NCI-H446 (cell line): Measurements from ENCODE around the gene MRPL55.

ENCODE experiments used
- DNase-seq, 2 experiments: peaks; one replicate each; lab custom pipeline; 2025; lab: John Stamatoyannopoulos, UW

The MRPL55 gene

DNA sequence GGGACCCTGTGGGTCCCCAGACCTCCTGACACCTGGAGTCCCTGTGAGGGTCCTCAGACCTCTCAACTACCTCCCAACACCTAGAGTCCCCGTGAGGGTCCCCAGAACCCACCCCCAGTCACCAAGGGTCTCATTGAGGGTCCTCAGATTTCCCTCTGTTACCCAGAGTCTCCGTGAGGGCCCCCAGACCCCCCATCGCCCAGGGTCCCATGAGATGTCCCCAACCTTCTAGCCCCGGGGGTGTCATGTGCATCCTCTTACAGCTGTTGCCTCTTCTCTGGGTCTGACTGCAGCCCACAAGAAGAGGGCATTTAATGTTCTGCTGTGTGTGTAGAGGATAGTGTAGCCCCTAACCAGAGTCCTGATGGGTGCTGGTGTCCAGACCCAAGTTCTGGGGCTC, 38.7 kb upstream of the MRPL55 start:
- DNase-seq: no peak

GRCh38 chr1:228147151-228147693, 38.1 kb upstream of the MRPL55 start:
- DNase-seq: no peak

GRCh38 chr1:228146417-228147150, 37.5 kb upstream of the MRPL55 start:
- no peak for DNase-seq

- DNase-seq: no peak
Observed at GRCh38 chr1:228145463-228146416, 36.6 kb upstream of the MRPL55 start.

- no peak for DNase-seq
Observed at GRCh38 chr1:228144993-228145343, 35.9 kb upstream of the MRPL55 start.

DNA sequence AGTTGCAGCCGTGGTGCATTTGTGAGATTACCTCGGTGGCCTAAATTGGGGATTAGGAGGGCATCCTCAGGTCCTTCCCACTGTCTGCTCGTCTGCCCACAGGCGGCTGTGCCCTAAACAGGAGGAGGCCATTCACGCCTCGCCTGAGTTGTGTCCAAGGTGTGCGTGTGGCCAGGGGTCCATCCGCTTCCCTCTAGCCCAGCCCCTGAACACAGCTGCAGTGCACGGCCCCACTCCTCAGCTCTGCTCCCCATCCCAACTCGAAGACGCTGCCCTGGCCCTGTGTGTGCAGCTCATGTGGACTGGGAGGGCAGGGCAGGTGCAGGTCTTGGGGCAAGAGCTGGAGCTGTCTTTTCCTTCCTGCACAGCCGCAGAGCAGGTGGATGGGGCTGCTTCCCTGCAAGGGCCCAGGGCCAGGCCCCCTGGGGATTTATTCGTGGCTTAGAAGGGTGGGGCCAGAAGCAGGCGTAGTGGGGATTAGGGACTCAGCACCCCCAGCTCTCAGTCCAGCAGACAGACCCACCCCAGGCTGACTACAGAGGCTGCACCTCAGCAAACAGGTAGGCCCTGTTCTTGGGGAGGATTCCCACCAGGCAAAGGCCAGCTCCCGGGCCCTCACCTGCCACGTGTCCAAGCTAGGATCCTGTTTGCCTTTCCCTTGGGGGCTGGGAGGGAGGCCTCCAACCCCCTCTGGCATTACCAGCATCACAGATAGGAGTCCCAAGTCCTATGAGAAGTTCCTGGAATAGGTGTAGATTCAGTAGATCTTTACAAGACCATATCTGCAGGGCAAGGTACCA, 35.3 kb upstream of the MRPL55 start:
- no peak for DNase-seq

DNA sequence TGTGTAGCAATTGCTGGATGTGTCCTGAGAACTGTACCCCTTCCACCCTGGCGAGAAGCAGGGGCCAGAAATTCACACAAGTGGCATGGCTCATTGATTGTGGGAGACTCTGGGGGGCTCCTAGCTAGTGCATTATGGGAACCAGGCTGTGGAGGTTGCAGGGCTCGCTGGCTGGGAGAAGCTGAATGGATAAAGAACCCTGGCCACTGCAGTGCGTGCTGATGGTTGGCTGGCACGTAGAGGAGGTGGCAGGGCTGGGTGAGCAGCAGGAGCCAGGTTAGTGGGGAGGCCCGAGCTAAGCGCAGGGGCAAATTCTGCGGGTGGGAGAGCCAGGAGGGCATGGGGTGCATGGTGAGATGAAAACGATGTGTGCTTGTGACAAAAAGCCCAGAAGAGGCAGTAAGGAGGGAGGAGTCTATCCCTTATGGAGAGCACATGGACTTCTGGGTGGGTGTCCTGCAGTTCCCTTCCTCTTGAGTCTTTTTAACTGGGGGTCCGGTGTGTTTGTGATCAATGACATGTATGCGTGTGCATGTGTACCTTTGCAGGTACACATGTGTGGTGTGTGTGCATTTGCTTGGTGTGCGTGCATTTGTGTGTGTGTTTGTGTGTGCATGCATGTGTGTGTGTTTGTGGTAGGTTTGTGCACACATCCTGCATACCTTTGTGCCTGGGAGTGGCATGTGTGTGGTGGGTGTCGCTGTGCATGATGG, 34.5 kb upstream of the MRPL55 start:
- DNase-seq: no peak

DNA sequence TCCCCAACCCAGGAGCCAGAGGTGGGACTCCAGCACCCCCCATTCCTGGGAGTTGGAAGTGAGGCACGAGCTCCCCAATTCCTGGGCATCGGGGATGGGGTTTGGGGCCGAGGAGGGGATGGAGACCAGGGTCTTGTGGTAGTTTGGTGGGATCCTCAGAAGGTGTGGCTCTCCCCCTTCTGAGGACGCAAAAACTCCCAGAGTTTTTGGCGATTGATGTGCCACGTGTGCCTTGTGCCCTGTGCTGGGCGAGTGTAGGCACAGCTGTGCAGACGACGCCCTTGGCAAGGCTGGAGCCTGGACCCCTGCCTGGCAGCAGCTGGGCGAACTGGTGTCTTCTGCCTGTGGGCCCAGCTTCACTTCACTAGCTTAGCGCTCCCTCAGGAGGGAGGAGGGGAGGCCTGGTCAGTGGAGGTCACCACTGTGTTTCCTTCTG, 33.6 kb upstream of the MRPL55 start:
- no peak for DNase-seq

DNA sequence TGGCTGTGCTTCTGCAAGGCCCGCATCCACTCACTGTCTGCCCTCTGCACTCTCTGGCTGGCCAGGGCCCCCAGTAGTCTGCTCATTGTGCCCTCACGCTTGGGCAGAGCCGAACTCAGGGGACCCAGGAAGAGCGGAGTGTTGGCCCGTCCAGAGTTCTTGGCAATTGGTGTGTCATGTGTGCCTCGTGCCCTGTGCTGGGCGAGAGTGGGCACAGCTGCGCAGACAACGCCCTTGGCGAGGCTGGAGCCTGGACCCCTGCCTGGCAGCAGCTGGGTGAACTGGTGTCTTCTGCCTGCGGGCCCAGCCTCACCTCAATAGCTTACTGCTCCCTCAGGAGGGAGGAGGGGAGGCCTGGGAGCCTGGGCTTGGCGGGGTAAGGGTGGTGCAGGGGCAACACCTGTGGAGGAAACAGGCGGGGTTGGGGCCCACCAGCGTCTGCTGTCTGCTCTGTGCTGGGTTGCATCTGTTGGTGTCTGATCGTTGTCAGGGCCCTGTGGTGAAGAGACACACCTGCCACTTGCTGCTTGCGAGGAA, 33.1 kb upstream of the MRPL55 start:
- no peak for DNase-seq

DNA sequence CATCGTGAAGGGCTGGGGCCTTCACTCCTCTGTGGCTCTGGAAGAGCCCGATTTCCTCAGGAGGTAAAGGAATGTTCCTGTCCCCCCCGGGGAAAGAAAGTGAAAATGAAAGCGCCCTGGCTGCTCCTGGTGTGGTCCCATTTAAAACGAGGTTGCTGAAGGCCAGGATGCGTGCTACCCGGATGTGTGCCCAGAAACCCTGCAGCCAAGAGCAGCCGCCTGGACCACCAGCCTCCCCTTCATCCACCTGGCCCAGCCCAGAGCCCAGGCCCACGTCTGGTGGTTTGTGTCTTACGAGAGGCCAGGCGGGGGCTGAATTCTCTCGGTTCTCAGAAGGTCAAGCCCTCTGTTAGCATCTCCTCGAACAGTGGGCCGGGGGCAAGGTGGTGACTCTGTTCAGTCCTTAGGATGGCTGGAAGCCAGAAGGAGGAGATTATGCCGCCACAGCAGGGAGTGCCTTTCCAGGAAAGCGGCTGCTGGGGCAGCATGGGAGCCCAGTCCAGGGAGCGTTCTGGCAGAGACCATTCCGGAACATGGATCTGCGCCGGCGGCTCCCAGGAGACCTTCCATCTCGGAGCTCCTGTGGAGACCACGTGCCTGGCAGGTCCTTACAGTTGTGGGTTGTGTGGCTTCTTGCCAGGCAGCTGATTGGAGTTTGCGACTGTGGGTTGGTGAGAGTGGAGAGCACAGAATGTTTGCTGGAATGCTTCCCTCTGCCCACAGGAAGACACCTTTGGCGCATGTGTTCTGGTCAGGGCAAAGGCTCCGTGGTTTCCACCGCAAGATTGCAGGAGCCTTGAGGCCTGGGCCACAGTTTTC, 32.3 kb upstream of the MRPL55 start:
- no peak for DNase-seq

GRCh38 chr1:228140724-228141225, 31.7 kb upstream of the MRPL55 start:
- DNase-seq: no peak

- peak; percentile 98 to 100 for DNase-seq
Observed at GRCh38 chr1:228139931-228140723, 31.0 kb upstream of the MRPL55 start, which contains the start of gene GUK1. Gene GUK1, plus strand, starts transcription at chr1:228140279. Its CDS starts 24 bp downstream, at chr1:228140303.

DNA sequence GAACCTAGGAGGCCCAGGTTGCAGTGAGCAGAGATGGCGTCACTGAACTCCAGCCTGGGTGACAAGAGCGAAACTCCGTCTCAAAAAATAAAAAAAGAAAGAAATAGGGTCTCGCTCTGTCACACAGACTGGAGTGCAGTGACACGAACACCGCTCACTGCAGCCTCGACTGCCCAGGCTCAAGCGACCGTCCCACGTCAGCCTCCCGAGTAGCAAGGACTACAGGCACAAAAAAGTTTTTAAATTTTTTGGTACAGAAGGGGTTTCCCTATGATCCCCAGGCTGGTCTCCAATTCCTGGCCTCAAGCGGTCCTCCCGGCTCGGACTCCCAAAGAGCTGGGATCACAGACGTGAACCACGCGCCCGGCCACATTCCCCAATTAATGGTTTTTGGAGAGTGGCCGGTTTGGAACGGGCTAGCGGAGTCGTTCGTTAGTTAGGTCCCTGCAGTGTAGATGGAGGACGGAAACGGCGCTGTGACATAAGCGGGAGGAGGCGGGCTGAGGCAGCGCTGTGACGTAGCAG, 30.4 kb upstream of the MRPL55 start:
- DNase-seq: no peak

DNA sequence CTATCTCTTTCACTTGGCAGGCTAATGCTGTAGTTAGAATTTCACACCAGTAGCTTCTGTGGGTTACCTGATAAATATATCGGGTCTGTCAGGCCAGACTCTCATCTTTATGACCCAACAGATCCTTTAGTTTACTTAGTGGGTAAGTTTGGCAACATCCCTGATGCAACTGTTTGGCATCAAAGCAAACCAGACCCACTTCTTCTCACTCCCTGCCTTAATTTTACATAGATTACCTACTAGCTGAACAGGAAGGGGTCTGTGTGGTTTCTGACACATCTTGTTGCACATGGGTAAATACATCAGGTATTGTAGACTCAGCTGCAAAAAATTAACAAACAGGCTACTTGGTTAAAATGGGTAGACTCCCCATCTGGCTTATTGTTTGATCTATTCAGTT, 27.8 kb upstream of the MRPL55 start:
- DNase-seq: no peak

GRCh38 chr1:228134591-228134990, 25.5 kb upstream of the MRPL55 start:
- DNase-seq: no peak

GRCh38 chr1:228131766-228132165, 22.7 kb upstream of the MRPL55 start:
- DNase-seq: no peak

GRCh38 chr1:228125185-228125584, 16.1 kb upstream of the MRPL55 start:
- no peak for DNase-seq

GRCh38 chr1:228123505-228123904, 14.4 kb upstream of the MRPL55 start:
- no peak for DNase-seq

- no peak for DNase-seq
Observed at GRCh38 chr1:228122921-228123441, 13.9 kb upstream of the MRPL55 start.
